Measurements from ENCODE around the gene KIAA1143.

Gene KIAA1143

DNA sequence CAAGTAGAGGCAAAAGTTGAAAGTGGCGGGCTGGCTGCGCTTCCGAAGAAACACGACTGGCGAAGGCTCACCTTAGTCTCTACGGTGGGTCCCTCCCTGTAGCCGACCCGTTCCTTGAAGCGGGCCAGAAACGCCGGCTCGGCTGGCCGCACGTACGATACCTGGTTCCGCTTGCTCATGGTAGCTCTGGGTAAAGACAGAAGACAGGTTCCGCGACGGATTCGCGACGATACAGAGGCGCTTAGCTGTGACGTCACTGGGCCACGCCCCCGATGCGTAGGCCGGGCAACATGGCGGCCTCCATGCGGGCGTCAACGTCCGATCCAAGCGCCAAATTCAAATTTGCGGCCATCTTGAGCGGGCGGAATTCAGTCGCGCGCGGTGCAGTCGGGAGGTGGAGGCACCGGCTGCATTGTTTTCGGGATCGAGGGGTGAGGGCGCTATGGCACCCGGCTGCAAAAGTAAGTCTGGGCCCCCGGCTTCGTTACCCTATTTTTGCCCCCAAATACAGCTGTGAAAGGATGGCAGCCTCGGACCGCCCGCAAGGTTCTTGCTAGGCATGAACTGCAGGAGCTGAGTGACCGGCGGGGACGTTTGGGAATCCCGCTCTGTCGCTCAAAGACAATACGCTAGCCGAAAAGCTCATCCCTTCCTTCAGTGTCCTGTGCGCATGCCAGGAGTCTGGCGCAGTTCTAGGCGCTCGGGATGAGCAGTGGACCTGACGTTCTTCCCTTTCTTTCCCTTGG is at the start of gene KIAA1143, which contains the start of gene KIF15:
Gene KIAA1143 (minus strand): TSS at position 196 of the 746 bp plus-strand sequence. CDS start 17 bp downstream, at position 179.
Gene KIF15 (plus strand): TSS at position 371 of the 746 bp plus-strand sequence. CDS start 72 bp downstream, at position 443.
- DNase-seq, result peak; percentile 93

- no peak for DNase-seq
These were observed 44.5 kb upstream of the KIAA1143 start for GRCh38 chr3:44805960-44806359.

- DNase-seq, result no peak
These were observed 41.9 kb upstream of the KIAA1143 start for GRCh38 chr3:44803298-44803697.

DNA sequence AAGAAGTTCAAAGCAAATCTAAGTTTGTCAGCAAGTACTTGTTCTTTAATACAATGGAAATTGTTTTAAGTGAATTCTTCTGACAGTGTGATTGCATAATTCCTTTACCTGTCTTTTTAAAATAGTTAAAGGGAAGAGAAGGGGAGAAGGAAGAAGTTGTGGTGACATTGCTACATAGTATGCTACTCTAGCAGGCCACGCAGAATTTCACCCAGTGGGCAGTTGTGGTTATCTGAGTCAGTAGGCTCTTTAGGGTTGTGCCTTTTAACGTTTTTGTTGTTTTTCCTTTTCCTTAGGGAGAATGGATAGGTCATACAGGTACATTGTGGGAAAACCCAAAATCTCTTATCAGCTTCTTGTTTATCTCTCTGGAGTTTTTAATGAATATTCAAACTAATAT is 40.6 kb upstream of the KIAA1143 start:
- DNase-seq, result no peak

DNA sequence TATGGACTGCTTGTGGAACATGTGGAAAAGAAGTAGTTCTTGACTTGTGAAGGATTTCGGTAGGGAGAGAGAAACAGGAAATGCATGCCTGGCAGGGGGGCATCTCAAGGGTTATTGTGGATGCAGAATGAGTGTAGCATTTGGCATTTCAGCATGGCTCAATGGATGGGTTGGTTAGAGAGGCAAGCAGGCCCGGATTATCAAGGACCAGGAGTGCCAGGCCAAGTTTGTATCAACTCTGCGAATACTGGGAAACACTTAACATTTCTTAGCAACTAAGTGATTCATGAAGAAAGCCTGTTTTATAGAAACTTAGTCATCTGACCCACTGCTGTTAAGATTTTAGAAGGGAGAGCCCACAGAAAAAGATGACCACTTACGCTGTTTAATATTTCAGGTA is 33.8 kb upstream of the KIAA1143 start:
- no peak for DNase-seq

DNA sequence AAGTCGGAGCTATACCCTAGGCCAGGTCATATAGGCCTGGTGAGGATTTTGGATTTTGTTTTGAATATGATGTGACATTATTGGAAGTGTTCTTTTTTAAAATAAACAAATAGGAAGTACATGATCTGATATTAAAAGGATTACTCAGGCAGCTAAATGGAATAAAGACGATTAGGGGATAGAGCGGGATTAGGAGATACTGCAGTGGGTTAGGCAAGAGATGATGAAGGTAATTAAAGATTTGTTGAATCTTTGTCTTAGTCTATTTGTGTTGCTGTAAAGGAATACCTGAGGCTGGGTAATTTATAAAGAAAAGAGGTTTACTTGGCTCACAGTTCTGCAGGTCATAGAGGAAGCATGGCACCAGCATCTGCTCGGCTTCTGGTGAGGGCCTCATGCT is 21.5 kb upstream of the KIAA1143 start:
- DNase-seq, result no peak

DNA sequence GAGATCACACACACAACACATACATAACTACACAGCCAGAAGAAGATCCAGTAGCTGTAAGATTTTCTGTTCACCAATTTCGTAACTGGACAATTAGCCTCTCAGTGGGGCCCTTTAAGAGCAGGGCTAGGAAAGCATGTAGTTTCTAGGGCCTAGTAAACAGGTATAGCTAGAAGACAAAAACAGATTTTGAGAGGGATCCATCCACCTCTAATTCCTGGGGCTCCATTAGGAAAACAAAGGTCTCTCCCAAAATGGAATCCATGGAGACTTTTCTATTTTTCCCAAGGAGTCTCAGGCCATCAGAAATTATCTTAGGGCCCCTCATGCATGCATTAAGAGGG is 10.7 kb upstream of the KIAA1143 start:
- no peak for DNase-seq

- no peak for DNase-seq
These were observed 10.1 kb upstream of the KIAA1143 start for GRCh38 chr3:44771424-44772098.

- DNase-seq, result no peak
These were observed 2.8 kb upstream of the KIAA1143 start for GRCh38 chr3:44764248-44764647.

DNA sequence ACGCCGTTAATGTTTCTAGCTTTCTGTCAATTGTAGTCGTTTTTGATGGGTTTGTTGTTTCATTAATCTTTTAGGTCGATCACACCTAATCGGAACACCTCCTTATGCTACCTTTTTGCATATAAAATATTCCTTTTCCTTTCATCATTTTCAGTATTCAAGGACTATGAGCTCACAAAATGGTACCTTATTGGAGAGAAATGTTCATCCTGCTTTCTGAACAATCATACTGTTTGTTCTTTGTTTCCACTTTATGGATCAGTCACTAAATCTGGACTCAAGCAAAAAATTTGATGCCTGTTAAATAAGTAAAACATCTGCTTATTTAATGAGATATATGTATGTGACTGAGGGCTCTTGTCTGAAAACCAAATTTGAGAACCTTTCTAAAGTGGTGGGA is 1.3 kb upstream of the KIAA1143 start:
- DNase-seq, result no peak

DNA sequence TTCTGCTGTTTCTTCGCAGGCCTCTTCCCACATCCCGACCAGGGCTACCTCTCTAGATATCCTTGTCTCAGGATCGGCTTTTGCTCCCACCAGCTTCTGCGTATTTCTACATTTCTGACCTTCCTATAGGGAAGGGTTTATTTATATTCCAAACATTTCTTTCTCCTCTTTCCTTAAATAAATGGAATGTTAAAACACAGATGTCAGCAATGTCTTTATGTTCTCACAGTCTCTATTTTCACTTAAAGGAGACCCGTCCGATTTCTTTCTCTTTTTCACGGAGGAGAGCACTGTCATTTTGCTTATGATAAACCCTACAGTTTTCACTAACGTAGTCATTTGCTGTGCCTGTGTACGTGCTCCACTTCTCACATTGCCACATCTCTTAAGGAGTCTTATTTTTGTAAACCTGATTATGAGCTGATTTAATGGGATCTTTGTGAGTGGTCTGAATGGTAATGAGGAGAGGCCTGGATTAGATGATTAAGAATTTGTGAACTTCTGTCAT is 805 bp upstream of the KIAA1143 start:
- DNase-seq, result no peak

GRCh38 chr3:44761101-44761423 is 357 bp downstream of the KIAA1143 start:
- no peak for DNase-seq

- DNase-seq, result no peak
These were observed 26.7 kb downstream of the KIAA1143 start for GRCh38 chr3:44734646-44735168.

DNA sequence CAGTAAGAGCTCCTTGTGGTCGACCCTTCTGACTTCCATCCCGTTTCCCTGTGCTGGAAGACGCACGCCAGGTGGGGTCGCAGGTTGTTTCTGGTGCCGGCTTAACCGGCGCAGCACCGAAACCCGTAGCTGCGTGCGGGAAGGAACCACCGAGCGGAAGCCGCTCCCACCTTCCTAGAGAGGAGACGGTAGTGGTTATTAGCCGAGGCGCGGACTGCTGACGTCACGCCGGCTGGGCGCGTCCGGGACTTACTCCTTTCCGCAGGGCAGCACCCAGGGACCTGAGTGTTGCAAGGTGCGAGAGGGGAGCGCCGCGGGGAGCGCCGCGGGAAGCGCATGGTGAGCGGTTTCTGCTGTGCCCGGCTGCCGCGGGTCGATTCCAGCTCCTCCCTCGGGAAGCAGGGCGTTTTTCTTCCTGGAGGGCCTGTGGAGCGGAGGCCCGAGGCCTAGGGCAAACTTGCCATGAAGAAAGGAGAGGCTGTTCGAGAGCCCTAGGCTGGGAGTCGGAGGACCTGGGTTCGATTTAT is 32.0 kb downstream of the KIAA1143 start, which contains the start of gene ZNF501:
Gene ZNF501 (plus strand): TSS at position 252 of the 527 bp plus-strand sequence. CDS start 4,787 bp downstream, outside the sequence.
- peak; percentile 88 for DNase-seq

DNA sequence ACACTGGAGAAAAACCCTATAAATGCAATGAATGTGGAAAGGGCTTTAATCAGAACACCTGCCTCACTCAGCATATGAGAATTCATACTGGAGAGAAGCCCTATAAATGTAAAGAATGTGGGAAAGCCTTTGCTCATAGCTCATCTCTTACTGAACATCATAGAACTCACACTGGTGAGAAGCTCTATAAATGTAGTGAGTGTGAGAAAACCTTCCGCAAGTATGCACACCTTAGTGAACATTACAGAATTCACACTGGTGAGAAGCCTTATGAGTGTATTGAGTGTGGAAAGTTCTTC is 39.4 kb downstream of the KIAA1143 start:
- no peak for DNase-seq

GRCh38 chr3:44721231-44722102 is 40.0 kb downstream of the KIAA1143 start:
- DNase-seq, result no peak

- DNase-seq, result peak; percentile 67
These were observed 48.9 kb downstream of the KIAA1143 start, which contains the start of gene ZNF502 for GRCh38 chr3:44712455-44713075. ZNF502 (plus strand) TSS chr3:44712660; CDS start chr3:44720262, 7,602 bp downstream.

Data from CD4-positive, alpha-beta T cell treated with Interferon gamma for 1 hour (primary cell).